ENCODE data around the gene MROH2A. TPM values are rescaled to one million over a fixed set of nuclear protein-coding genes. Genes with fewer than 3 reads are reported as not detected.

MROH2A gene
- total and polyA plus RNA-seq, 8 donors: 1.1 to 4.0 (median 1.4) TPM; not detected in 5

Other genes with a start within 250 kb of the MROH2A start
- gene USP40, start 211.5 kb upstream of the MROH2A start, total RNA-seq: 100 to 1,000 TPM in 1 of 5 donors, 10 to 100 TPM in 4; 30.3 to 186 (median 34.5) TPM
- gene USP40, start 211.5 kb upstream of the MROH2A start, polyA plus RNA-seq: 10 to 100 TPM; 14.5 to 22.7 (median 17.6) TPM
- 1 to 10 TPM in 1 of 5 donors, not detected in 4; 7.2 TPM for gene UGT1A8, start 160.7 kb upstream of the MROH2A start, total RNA-seq
- gene UGT1A8, start 160.7 kb upstream of the MROH2A start, polyA plus RNA-seq: 1 to 10 TPM in 1 of 3 donors, not detected in 2; 2.3 TPM
- 10 to 100 TPM in 1 of 5 donors, 1 to 10 TPM in 2, under 1 TPM in 1, not detected in 1; 0.45 to 32.7 (median 5.2) TPM for gene UGT1A10, start 141.9 kb upstream of the MROH2A start, total RNA-seq
- gene UGT1A10, start 141.9 kb upstream of the MROH2A start, polyA plus RNA-seq: 1 to 10 TPM; 1.8 to 2.5 (median 2.2) TPM
- gene UGT1A9, start 106.4 kb upstream of the MROH2A start, total RNA-seq: 1 to 10 TPM in 2 of 5 donors, under 1 TPM in 1, not detected in 2; 0.73 to 7.0 (median 3.9) TPM
- gene UGT1A9, start 106.4 kb upstream of the MROH2A start, polyA plus RNA-seq: not detected
- 10 to 100 TPM in 1 of 5 donors, 1 to 10 TPM in 2, under 1 TPM in 1, not detected in 1; 0.45 to 37.1 (median 3.6) TPM for gene UGT1A7, start 96.4 kb upstream of the MROH2A start, total RNA-seq
- gene UGT1A7, start 96.4 kb upstream of the MROH2A start, polyA plus RNA-seq: 10 to 100 TPM in 1 of 3 donors, 1 to 10 TPM in 1, not detected in 1; 3.4 to 34.0 TPM
- gene UGT1A6, start 85.4 kb upstream of the MROH2A start, total RNA-seq: 100 to 1,000 TPM in 1 of 5 donors, 10 to 100 TPM in 4; 22.9 to 184 (median 30.6) TPM
- gene UGT1A6, start 85.4 kb upstream of the MROH2A start, polyA plus RNA-seq: 10 to 100 TPM in 1 of 3 donors, 1 to 10 TPM in 2; 3.5 to 12.8 (median 6.5) TPM
- 10 to 100 TPM in 1 of 5 donors, 1 to 10 TPM in 1, under 1 TPM in 1, not detected in 2; 0.37 to 13.0 (median 1.7) TPM for gene UGT1A5, start 65.4 kb upstream of the MROH2A start, total RNA-seq
- not detected for gene UGT1A5, start 65.4 kb upstream of the MROH2A start, polyA plus RNA-seq
- 1 to 10 TPM in 3 of 5 donors, under 1 TPM in 1, not detected in 1; 0.73 to 7.2 (median 3.9) TPM for gene UGT1A4, start 59.6 kb upstream of the MROH2A start, total RNA-seq
- gene UGT1A4, start 59.6 kb upstream of the MROH2A start, polyA plus RNA-seq: under 1 TPM in 1 of 3 donors, not detected in 2; 0.38 TPM
- 10 to 100 TPM in 1 of 5 donors, 1 to 10 TPM in 3, not detected in 1; 1.3 to 10.7 (median 7.8) TPM for gene UGT1A3, start 49.3 kb upstream of the MROH2A start, total RNA-seq
- not detected for gene UGT1A3, start 49.3 kb upstream of the MROH2A start, polyA plus RNA-seq
- 10 to 100 TPM in 1 of 5 donors, 1 to 10 TPM in 1, under 1 TPM in 2, not detected in 1; 0.73 to 73.0 (median 3.3) TPM for gene UGT1A1, start 18.1 kb upstream of the MROH2A start, total RNA-seq
- under 1 TPM in 1 of 3 donors, not detected in 2; 0.43 TPM for gene UGT1A1, start 18.1 kb upstream of the MROH2A start, polyA plus RNA-seq
- 10 to 100 TPM in 1 of 5 donors, 1 to 10 TPM in 4; 2.0 to 28.3 (median 3.3) TPM for gene HJURP, start 76.2 kb downstream of the MROH2A start, total RNA-seq
- gene HJURP, start 76.2 kb downstream of the MROH2A start, polyA plus RNA-seq: 1 to 10 TPM; 1.2 to 6.6 (median 2.7) TPM
- gene TRPM8, start 139.0 kb downstream of the MROH2A start, total RNA-seq: not detected
- gene TRPM8, start 139.0 kb downstream of the MROH2A start, polyA plus RNA-seq: not detected

Data from stomach (tissue), 8 donors.